Measurements from ENCODE around the gene COG5.

Gene COG5

GRCh38 chr7:107463139-107464078, 100.3 kb downstream of the COG5 start:
- peak; percentile 57 for DNase-seq (ENCODE audit: low spot score)

GRCh38 chr7:107461938-107462533, 101.7 kb downstream of the COG5 start:
- no peak for DNase-seq (ENCODE audit: low spot score)

DNA sequence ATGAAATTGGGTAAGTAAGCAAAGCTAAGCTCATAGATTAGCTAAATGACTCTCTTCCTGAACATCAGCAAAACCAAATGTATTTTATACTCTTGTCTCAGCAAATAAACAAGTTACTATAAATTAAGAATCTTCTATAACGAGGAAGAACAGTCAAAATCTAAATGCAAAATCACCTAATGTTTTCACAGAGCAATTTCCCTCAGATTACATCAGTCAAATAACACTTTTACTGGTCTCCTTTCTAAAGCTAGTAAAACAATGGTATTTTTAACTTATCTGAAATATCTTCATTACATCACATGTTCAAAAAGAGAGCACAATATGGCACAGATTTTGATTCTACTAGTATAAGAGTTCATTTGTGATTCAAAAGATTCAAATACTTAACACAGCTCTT, 110.3 kb downstream of the COG5 start:
- DNase-seq (ENCODE audit: low spot score) = no peak

- DNase-seq (ENCODE audit: low spot score) = no peak
Observed at GRCh38 chr7:107450970-107451369, 112.8 kb downstream of the COG5 start.

- DNase-seq (ENCODE audit: low spot score) = no peak
Observed at GRCh38 chr7:107446988-107447387, 116.7 kb downstream of the COG5 start.

DNA sequence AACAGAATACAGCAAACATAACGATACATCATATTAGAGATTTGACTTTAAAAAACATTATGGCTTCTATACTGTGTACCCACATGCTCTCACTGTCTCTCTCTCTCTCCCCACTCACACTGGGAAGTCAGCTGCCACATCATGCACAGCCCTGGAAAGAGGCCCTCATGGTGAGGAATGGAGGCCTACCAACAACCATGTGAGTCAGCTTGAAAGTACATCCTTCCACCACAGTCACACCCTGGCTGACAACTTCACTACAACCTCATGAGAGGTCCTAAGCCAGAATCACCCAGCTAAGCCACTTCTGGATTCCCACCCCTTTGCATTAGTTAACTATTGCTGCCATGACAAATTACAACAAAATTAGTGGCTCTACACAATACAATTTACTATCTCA, 117.2 kb downstream of the COG5 start:
- no peak for DNase-seq (ENCODE audit: low spot score)

GRCh38 chr7:107442678-107443077, 121.0 kb downstream of the COG5 start:
- DNase-seq (ENCODE audit: low spot score) = no peak

- no peak for DNase-seq (ENCODE audit: low spot score)
Observed at GRCh38 chr7:107441581-107442422, 121.9 kb downstream of the COG5 start.

DNA sequence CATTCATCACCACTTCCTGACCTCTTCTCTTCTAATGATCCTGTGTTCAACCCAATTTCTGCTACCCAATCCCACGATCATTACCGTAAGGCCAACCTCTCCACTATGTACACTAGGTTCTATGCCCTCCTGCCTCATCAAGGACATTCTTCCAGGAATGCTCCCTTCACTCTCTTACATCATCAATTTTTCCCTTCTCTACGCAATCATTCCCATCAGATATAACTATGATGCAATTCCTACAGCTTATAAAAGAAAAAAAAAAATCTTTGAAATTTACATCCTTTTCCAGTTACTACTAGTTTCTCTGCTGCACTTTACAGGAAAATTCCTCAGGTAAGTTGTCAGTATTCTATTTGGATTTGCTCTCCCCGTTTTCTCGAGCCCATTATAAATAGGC, 124.7 kb downstream of the COG5 start:
- DNase-seq (ENCODE audit: low spot score) = no peak

DNA sequence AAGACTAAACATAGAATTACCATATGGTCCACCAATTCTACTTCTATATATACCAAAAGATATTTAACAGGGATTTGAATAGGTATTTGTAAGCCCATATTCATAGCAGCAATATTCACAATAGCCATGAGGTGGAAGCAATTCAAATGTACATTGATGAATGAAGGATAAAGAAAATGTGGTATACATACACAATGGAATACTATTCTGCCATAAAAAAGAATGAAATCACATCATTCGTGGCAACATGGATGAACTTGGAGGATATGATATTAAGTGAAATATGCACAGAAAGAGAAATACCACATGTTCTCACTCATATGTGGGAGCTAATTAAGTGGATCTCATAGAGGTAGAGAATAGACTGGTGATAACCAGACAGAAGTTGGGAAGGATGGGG, 128.0 kb downstream of the COG5 start:
- DNase-seq (ENCODE audit: low spot score) = no peak

DNA sequence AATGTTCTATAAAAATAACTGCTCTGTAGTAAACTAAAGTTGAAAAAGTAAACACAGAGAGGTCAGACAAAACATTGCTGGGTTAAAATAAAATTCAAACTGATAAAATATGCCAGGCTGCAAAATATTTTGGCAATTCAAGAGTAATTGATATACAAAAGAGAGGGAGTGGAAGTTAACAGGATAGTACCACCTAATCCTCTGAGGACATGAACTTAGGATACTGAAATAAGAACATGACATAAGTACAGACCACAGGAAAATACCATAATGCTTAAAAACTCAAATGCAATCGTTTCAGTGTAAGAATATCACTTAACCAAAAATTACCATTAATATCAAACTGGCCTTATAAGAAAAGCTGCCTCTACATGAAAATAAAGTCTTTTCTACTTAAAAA, 131.5 kb downstream of the COG5 start:
- DNase-seq (ENCODE audit: low spot score) = no peak

DNA sequence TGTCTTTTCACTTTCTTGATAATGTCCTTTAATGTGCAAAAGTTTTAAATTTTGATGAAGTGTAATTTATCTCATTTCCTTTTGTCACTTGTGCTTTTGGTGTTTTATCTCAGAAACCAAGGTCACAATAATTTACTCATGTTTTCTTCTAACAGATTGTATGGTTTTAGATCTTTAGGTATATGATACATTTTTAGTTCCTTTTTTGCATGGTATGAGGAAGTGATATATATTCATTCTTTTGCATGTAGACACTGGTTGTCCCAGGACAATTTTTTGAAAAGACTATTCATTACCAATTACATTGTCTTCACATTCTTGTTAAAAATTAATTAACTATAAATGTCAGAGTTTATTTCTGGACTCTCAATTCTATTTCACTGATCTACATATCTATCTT, 133.7 kb downstream of the COG5 start:
- DNase-seq (ENCODE audit: low spot score) = no peak

DNA sequence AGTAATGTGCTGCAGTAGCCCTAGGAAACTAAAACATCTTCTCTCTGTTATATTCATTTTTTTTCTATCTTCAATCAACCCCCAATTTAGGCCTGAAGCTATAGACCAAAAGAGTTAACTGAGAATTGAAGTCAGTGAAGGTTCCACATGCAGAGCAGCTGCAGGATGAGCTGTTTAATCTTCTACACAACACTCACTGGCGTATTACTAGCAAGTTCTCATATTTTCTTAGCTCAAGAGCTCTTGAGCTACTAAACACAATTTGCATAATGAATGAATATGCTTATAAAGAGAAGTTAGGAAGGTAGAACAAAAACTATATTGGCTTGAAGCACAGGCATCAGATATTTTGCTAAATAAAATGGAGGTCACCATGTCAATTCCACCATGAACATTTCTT, 135.1 kb downstream of the COG5 start:
- no peak for DNase-seq (ENCODE audit: low spot score)

DNA sequence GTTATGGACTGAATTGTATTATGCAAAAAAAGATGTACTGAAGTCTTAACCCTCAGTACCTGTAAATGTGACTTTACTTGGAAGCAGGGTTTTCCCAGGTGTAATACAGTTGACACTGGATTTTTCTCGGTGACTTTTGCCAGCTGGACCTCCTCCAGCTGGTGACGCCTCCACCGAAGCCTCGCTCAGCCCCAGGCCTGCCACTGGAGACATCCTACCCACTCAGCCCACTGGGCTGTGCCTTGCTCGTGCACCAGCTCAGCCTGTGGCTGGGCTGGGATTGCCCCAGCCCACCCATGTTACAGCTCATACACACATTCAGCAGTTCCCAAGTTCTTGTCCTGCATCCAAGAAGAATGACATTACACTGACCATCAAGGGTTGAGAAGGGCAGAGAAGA, 136.3 kb downstream of the COG5 start:
- DNase-seq (ENCODE audit: low spot score) = no peak

DNA sequence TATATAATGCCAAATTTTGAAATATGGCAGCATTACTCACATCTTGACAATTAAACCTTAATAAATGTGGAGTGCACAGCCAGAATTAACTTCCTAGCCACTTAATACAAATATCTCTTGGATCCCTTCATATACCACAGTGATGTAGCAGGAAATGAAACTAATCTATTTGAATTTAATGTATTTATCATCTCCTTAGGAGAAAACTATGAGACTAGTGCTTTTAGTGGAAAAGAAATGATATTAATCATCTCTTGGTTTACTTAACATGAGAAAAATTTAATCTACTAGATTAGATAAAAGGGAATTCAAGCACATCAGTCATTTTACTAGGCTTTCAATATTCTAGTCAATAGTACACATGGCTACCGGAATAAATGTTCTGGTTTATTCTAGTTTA, 149.5 kb downstream of the COG5 start:
- no peak for DNase-seq (ENCODE audit: low spot score)

DNA sequence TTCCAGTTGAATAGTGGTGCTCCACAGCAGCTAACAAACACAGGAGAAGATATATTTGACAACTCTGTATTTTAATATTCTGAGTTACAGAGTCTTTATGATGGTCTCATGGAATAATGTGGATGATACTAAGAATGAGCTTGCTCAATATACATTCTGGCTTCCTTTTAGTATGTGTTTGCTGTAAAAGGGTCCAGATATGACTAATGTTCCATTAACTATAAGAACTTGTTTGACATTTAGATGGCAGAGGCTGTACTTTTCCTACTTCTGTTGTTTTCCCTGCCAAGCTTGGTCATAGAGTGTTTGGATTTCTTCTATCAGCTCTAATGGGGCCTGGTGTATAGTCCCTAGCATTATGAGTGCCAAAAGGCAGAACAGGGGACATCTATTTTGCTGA, 155.4 kb downstream of the COG5 start:
- no peak for DNase-seq (ENCODE audit: low spot score)

DNA sequence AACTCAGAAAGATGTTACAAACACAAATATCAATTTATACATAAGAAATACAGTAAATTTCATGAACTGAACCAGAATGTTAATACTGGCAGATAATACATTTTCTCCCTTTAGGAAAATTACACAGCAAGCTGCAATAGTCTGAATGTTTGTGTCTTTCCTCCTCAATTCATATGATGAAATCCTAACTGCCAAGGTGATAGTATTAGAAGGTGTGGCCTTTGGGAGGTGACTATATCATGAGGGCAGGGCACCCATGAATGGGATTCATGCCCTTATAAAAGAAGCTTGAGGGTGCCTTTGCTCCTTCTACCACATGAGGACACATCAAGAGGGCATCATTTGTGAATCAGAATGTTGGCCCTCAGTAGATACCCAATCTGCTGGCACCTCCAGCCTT, 158.2 kb downstream of the COG5 start:
- DNase-seq (ENCODE audit: low spot score) = peak; percentile 54

DNA sequence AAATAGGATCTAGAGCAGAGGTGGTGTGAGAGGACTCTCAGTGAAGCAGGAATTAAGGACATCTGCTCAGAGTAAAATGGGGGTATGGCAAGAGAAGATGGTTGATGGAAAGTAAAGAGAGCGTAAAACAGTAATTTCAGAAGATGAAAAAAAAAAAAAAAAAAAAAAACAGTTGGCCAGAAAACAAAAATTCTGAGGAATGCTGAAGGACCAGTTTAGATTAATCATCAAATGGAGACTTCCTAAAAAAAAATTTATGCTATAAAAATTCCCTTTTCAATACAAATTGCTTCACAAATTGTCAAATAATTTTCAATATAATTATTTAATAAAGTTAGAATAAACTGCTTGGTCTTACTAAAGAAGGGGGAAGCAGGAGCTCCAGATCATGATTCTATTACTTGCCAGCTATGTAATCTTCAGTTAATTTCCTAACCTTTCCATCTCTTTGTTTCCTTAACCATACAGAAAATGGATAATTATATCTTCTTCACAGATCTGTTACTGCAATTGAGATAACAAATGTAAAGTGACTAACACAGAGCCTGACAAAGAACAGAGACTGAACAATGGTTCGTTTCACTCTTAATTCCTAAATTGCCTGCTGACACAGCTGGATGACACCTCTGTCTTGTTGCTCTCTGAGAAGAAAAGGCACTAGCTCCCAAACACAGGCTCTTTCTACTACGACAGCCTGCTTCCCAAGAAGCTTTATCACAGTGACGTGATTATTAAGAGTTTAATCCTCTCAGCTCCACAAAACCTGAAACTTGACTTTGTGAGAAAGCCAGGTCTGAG, 158.8 kb downstream of the COG5 start:
- DNase-seq (ENCODE audit: low spot score) = no peak

DNA sequence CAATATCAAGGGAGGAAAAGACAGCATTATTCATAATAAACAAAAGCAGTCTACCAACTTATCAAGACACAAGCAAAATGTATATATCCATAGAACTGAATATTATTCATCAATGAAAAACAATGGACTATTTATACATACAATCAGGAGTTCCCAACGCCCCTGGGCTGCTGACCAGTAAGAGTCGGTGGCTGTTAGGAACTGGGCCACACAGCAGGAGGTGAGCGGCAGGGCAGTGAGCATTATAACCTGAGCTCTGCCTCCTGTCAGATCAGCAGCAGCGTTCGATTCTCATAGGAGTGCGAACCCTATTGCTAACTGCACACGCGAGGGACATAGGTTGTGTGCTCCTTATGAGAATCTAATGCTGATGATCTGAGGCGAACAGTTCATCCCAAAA, 165.6 kb downstream of the COG5 start:
- no peak for DNase-seq (ENCODE audit: low spot score)

DNA sequence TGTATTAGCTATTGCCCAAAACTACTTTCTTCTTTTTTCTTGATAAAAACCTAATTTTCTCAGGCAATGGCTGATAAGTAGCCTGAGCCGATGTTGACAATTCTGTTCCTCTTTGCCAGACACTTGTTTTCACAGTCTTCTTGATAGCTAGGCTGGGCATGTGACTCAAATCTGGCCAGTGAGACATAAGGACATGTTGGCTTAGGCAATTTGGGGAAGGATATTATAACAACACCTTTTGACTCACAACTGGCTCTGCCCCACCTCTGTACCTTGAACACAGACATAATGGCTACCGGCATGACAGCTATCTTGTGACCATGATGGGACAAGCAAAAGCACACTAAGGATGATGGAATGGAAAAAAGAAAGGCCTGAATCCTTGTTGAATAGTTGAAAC, 166.7 kb downstream of the COG5 start:
- no peak for DNase-seq (ENCODE audit: low spot score)

DNA sequence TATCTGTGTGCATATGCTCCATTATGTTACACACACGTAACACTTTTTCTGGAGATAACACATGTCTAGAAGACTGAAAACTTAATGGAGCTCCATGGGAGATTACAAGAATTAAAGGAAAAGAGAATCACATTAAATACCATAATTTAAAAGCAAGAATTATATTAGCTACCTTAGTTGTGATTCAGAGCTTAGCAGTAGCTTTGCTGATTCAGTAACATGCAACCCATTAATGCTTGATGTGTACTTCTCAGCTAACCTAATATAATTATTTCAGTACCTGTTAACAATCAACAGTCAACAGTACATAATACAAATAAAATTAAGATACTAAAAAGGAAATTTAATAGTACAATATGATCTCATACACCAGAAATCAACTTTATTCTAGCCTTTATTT, 167.6 kb downstream of the COG5 start:
- no peak for DNase-seq (ENCODE audit: low spot score)

- DNase-seq (ENCODE audit: low spot score) = no peak
Observed at GRCh38 chr7:107394831-107395230, 168.9 kb downstream of the COG5 start.

Measured in LoVo (cell line).